ENCODE results near the gene TUBB2B.
"Not testable (repeated sequence)": the region's sequence is repeated elsewhere in the genome, so short reads cannot be mapped to it uniquely, and the experiment has no call there.

The TUBB2B gene

DNA sequence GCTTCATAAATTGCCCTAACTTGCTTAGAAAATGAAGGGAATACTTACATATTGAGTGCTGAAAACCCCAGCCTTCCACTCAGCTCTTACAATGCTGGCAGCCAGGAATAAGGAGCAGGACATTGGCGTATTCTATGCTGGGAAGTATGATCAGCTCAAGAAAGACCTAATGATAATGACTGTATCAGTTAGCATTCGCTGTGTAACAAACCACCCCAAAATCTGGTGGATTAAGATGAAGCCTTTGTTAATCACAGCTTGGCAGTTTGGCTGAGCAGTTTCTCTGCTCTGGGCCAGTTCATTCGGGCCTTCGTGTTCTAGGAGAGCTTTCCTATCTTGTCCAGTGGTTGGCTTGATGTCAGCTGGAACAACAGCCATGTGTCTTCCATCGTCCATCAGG, 36.7 kb downstream of the TUBB2B start:
- DNase-seq (ENCODE audit: extremely low read depth in 1 of 2, low read depth in 1 of 2) = no peak

DNA sequence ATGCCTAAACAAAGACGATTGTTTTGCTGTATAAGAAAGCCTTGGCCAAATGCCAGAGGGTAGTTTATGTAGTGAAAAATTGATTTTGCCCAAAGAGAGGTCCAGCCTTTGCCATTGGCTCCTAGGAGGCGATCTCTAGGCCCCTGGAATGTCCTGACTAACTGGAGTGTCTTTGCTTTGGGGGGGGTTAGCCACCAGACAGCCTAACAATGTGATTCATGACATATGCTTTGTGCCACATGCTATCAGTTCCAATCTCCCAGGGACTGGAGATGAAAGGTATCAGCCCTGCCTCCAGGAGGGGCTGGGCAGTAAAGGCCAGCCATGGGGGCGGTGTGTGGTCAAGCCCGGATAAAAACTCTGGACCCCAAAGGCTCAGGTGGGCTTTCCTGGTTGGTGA, 37.4 kb downstream of the TUBB2B start:
- no peak for DNase-seq (ENCODE audit: extremely low read depth in 1 of 2, low read depth in 1 of 2)

DNA sequence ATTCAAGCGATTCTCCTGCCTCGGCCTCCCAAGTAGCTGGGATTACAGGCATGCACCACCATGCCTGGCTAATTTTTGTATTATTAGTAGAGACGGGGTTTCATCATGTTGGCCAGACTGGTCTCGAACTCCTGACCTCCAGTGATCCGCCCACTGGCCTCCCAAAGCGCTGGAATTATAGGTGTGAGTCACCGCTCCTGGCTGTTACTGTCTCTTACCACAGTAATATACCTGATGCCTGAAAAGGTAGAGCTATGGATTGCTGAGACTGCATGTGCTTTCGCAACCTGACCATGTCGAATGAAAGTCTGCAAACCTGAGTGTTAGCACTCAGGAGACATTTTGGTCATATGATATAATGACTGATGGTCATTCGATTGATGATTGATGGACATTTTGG, 38.3 kb downstream of the TUBB2B start:
- not testable (repeated sequence) for DNase-seq (ENCODE audit: extremely low read depth in 1 of 2, low read depth in 1 of 2)

DNA sequence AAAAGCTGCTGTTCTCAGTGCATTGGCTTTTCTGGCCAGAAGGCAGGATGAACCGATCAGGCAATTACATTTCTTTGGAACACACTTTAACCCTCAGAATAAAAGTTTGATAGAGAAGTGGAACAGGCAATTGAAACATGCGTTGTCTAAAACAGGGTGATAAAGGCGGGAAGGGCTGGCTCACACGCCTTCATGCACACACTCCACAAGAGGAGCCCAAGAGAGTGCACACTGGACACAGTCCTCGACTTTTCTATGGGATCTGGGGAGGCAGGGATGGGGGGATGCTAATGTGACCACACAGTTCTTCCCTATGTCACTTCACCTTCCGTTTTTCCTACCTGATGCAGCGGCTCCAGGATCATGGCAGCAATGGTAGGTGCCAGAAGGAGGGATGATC, 39.2 kb downstream of the TUBB2B start:
- no peak for DNase-seq (ENCODE audit: extremely low read depth in 1 of 2, low read depth in 1 of 2)

DNA sequence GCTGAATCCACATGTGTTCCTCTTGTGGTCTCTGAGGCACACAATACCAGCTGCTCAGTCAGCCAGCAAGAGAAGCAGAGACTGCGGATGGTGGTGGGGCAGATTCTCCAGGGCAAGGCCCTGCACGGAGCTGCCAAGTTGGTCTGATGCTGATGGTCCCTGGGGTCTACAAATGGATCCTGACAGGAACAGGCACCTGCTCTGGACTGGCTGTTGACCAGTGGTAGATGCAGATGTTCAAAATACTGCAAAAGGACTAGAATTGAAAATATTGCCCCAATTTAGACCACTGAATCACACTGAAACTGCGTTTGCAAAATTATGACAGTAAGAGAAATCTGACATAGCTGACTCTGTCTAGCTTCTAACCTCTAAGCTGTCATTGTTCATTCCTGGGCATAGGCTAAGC, 40.5 kb downstream of the TUBB2B start:
- no peak for DNase-seq (ENCODE audit: extremely low read depth in 1 of 2, low read depth in 1 of 2)

DNA sequence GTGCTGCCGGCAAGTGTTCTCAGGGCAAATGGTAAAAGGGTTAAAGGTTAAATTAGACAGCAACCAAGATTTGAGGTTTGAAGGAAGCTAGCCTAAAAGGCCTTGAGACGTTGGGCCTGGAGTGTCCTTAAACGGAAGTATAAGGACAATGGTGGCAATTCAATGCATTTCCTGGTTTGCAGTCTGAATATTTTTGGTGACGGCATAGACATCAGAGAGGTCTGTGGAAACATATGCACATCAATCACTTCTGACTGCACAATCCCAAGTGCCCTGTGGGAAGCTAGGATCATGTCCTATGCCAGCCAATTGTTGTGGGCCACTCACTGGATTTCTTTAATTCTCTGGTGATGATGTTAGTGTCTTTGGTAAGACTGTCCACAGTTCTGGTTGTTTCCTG, 44.4 kb downstream of the TUBB2B start:
- DNase-seq (ENCODE audit: extremely low read depth in 1 of 2, low read depth in 1 of 2) = no peak

DNA sequence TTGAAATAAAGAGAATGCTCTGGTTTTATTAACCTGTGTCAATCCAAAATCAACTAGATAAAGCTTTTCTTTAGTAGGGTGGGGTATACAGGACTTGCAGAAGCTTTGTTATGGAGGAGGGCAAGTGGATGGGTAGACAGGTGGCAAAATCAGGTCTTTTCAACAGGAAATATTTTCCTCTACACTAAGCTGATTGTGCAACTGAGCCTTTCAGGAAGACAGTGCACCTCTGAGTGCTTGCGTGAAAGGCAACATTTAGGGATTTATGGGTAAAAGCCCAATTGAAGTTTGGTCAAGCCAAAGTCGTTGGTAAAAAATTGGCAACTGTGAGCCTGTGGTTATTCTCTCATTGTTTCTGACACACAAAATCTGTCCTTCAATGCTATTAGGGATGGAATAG, 46.3 kb downstream of the TUBB2B start:
- DNase-seq (ENCODE audit: extremely low read depth in 1 of 2, low read depth in 1 of 2) = no peak

DNA sequence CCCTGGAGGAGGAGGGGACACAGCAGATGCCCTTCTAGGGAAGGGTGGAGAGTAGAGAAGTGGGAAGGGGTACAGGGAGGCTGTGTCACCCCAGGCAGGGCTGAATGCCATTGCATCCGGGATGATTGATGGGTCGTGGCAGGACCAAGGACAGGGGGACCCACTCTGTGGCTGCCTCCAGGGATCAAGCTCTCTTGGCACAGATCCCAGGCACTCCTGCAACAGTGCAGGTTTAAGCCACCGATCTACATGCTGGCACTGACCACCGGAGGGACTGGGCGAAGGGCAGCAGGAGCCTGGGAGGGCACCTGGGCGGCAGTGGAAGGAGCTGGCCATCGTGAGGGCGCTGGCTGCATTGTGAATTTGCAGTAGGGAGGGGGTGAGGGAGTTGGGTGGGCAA, 47.5 kb downstream of the TUBB2B start:
- not testable (repeated sequence) for DNase-seq (ENCODE audit: extremely low read depth in 1 of 2, low read depth in 1 of 2)

DNA sequence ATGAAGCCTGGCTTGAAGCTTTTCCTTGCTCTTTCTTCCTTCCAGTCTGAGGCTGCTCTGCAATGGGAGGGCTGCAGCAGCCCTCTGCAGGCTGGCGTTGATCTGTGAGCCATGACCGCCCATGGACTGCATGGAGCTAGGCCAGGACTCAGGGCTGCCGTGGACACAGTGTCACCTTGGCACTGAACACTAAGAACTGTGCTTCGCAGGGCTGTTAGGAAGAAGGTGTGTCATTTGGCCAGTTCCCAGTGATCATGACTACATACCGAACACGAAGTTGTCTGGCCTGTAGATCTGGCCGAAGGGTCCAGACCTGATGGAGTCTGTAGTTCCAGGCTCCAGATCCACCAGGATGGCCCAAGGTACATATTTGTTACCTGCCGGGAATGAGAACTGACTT, 48.8 kb downstream of the TUBB2B start:
- DNase-seq (ENCODE audit: extremely low read depth in 1 of 2, low read depth in 1 of 2) = not testable (repeated sequence)

DNA sequence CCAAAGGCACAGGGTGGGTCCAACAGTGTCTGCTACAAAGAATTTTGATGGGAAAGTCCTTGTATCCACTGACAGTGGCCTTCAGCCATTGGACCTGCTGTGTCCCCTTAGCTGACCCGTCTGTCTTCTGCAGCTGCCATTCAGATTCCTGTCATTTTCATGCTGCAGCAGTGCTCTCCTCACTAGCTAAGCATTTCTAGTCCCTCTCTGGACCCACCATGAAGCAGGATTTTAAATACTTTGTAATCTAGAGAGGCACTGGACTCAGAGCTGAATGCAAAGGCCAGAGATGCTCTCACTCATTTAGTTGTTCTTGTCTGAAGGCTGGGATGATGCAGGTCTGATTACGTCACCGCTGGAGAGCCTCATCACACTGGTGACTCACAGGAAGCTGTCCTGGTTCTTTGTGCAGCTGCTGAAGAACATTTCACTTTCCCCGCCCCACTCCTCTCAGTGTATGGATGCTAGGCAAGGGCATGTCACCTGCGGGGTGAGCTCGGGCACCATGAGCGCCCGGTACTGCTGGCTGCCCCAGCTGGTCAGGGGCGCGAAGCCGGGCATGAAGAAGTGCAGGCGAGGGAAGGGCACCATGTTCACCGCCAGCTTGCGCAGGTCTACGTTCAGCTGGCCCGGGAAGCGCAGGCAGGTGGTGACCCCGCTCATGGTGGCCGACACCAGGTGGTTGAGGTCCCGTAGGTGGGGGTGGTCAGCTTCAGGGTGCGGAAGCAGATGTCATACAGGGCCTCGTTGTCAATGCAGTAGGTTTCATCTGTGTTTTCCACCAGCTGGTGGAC, 50.7 kb downstream of the TUBB2B start:
- no peak for DNase-seq (ENCODE audit: extremely low read depth in 1 of 2, low read depth in 1 of 2)

DNA sequence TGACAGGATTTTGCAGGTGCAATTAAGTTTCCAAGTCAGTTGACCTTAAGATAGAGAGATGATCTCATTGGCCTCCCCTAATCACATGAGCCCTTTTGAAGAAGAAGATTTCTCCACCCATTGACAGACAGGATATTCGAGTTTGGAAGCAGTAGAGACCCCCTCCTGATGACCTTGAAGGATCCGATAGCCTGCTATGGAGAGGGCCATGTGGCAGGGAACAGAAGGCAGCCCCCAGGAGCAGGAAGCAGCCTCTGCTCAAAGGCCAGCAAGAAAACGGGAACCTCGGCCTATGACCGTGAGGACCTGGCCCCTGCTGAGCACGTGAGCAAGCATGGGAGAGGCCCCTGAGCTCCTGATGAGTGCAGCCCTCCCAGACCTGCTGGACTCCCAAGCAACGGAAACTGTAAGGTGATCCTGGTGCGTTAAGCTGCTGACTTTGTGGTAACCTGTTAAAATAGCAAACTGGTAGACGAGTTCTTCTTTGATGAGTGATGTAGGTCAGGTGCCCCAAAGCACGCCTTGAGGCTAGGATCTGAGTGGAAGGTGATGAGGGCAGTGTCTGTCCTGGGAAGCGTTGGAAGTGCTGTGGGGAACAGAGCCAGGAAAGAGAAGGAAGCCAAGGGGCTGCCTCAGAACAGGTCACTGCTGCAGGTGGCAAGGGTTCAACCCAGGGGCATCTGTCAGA, 51.6 kb downstream of the TUBB2B start:
- DNase-seq (ENCODE audit: extremely low read depth in 1 of 2, low read depth in 1 of 2) = no peak

Data from activated CD8-positive, alpha-beta memory T cell treated with anti-CD3 and anti-CD28 coated beads for 1 hour (primary cell).